ENCODE results near the gene UTP14A.

GRCh38 chrX:129961180-129962083 is 55.5 kb downstream of the UTP14A start:
- TF ChIP-seq EZH2 (IDR thresholded peaks at IDR 0.05; ENCODE audit: insufficient read depth, poor library complexity, severe bottlenecking) (no peak), EZH2phosphoT487 (IDR thresholded peaks at IDR 0.05; ENCODE audit: insufficient read depth, low read depth) (no peak)

Data from GM23248 (cell line).